ENCODE results near the gene RAPGEF4.
"Not testable (repeated sequence)": the region's sequence is repeated elsewhere in the genome, so short reads cannot be mapped to it uniquely, and the experiment has no call there.

RAPGEF4 gene

GRCh38 chr2:173092844-173093402 lies 357.3 kb downstream of the RAPGEF4 start:
- H3K4me1 ChIP-seq (ENCODE audit: insufficient read depth, low read length, poor library complexity, severe bottlenecking), result no peaks in the 10 kb centered on the region
- H3K4me2 ChIP-seq (ENCODE audit: low read depth, low read length, poor library complexity, severe bottlenecking), result no peak overlapping the region
- no peak overlapping the region for H3K9ac ChIP-seq (ENCODE audit: low read depth, low read length, poor library complexity, severe bottlenecking)
- H3K27me3 ChIP-seq (ENCODE audit: insufficient read depth, low read length, poor library complexity, severe bottlenecking), result no peaks in the 10 kb centered on the region
- no peak overlapping the region for H3K4me3 ChIP-seq (ENCODE audit: low read length, poor library complexity, severe bottlenecking)
- TF ChIP-seq CTCF (conservative IDR thresholded peaks at IDR 0.05; ENCODE audit: low read length) (no peak), EZH2phosphoT487 (IDR thresholded peaks at IDR 0.05; ENCODE audit: borderline replicate concordance) (no peak)
- H3K9me3 ChIP-seq (ENCODE audit: insufficient read depth, low read depth, low read length), result no peaks in the 10 kb centered on the region
- no peaks in the 10 kb centered on the region for H3K36me3 ChIP-seq (ENCODE audit: insufficient read depth, low read length)
- peak overlapping the region; percentile 14; the same call in 1 of the 2 replicates for H2AFZ ChIP-seq (ENCODE audit: low read length)
- no peaks in the 10 kb centered on the region for H3K9me2 ChIP-seq (replicated peaks; ENCODE audit: low read depth, low read length)
- no peaks in the 10 kb centered on the region for H3F3A ChIP-seq (ENCODE audit: low read depth)
- no peaks in the 10 kb centered on the region for H4K20me1 ChIP-seq (ENCODE audit: insufficient read depth, low read length, poor library complexity, severe bottlenecking)
- H3K79me2 ChIP-seq (ENCODE audit: insufficient read depth, low read length), result no peaks in the 10 kb centered on the region

DNA sequence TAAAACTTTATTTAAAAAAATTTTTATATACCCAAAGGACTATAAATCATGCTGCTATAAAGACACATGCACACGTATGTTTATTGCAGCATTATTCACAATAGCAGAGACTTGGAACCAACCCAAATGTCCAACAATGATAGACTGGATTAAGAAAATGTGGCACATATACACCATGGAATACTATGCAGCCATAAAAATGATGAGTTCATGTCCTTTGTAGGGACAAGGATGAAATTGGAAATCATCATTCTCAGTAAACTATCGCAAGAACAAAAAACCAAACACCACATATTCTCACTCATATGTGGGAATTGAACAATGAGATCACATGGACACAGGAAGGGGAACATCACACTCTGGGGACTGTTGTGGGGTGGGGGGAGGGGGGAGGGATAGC lies 358.0 kb downstream of the RAPGEF4 start:
- H3K9ac ChIP-seq (ENCODE audit: low read depth, low read length, poor library complexity, severe bottlenecking); H3K4me3 ChIP-seq (ENCODE audit: low read length, poor library complexity, severe bottlenecking); H3K36me3 ChIP-seq (ENCODE audit: insufficient read depth, low read length); H3K79me2 ChIP-seq (ENCODE audit: insufficient read depth, low read length); H3K9me2 ChIP-seq (replicated peaks; ENCODE audit: low read depth, low read length); H4K20me1 ChIP-seq (ENCODE audit: insufficient read depth, low read length, poor library complexity, severe bottlenecking); H3K4me1 ChIP-seq (ENCODE audit: insufficient read depth, low read length, poor library complexity, severe bottlenecking); H3K27me3 ChIP-seq (ENCODE audit: insufficient read depth, low read length, poor library complexity, severe bottlenecking); H3F3A ChIP-seq (ENCODE audit: low read depth); H2AFZ ChIP-seq (ENCODE audit: low read length); H3K4me2 ChIP-seq (ENCODE audit: low read depth, low read length, poor library complexity, severe bottlenecking); H3K9me3 ChIP-seq (ENCODE audit: insufficient read depth, low read depth, low read length): not testable (repeated sequence)

DNA sequence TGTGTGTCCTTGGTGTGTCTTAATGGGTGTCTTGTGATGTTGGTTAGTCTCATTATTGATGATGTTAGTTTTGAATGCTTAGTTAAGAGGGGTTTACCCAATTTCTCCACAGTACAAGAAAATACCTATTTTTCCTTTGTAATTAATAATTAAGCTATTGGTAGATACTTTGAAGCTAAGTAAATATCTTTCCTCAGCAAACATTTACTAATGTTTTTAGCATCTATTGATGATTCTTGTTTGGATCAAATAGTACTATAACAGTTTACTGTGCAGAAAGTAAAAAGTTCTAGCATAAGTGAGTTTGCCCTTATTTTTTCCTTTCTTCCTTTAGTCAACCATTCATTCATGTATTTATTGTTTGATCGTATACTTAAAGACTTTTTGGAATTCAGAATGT lies 359.1 kb downstream of the RAPGEF4 start:
- no peak overlapping the region for H3K4me2 ChIP-seq (ENCODE audit: low read depth, low read length, poor library complexity, severe bottlenecking)
- no peaks in the 10 kb centered on the region for H3K9me3 ChIP-seq (ENCODE audit: insufficient read depth, low read depth, low read length)
- H3K9me2 ChIP-seq (replicated peaks; ENCODE audit: low read depth, low read length), result no peaks in the 10 kb centered on the region
- H3K9ac ChIP-seq (ENCODE audit: low read depth, low read length, poor library complexity, severe bottlenecking), result no peak overlapping the region
- H3K79me2 ChIP-seq (ENCODE audit: insufficient read depth, low read length), result no peaks in the 10 kb centered on the region
- no peak overlapping the region for H3K4me3 ChIP-seq (ENCODE audit: low read length, poor library complexity, severe bottlenecking)
- H4K20me1 ChIP-seq (ENCODE audit: insufficient read depth, low read length, poor library complexity, severe bottlenecking), result no peaks in the 10 kb centered on the region
- H3F3A ChIP-seq (ENCODE audit: low read depth), result no peaks in the 10 kb centered on the region
- TF ChIP-seq CTCF (conservative IDR thresholded peaks at IDR 0.05; ENCODE audit: low read length) (no peak), EZH2phosphoT487 (IDR thresholded peaks at IDR 0.05; ENCODE audit: borderline replicate concordance) (no peak)
- no peaks in the 10 kb centered on the region for H3K4me1 ChIP-seq (ENCODE audit: insufficient read depth, low read length, poor library complexity, severe bottlenecking)
- H2AFZ ChIP-seq (ENCODE audit: low read length), result no peak overlapping the region
- H3K27me3 ChIP-seq (ENCODE audit: insufficient read depth, low read length, poor library complexity, severe bottlenecking), result no peaks in the 10 kb centered on the region
- no peaks in the 10 kb centered on the region for H3K36me3 ChIP-seq (ENCODE audit: insufficient read depth, low read length)

- Histone ChIP-seq H3K27me3 (ENCODE audit: insufficient read depth, low read length, poor library complexity, severe bottlenecking) (no peaks in the 10 kb centered on the region), H3K9me3 (ENCODE audit: insufficient read depth, low read depth, low read length) (no peaks in the 10 kb centered on the region), H3K4me1 (ENCODE audit: insufficient read depth, low read length, poor library complexity, severe bottlenecking) (no peaks in the 10 kb centered on the region), H4K20me1 (ENCODE audit: insufficient read depth, low read length, poor library complexity, severe bottlenecking) (no peaks in the 10 kb centered on the region), H3K9me2 (replicated peaks; ENCODE audit: low read depth, low read length) (no peaks in the 10 kb centered on the region), H3F3A (ENCODE audit: low read depth) (no peaks in the 10 kb centered on the region), H3K36me3 (ENCODE audit: insufficient read depth, low read length) (no peaks in the 10 kb centered on the region), H3K79me2 (ENCODE audit: insufficient read depth, low read length) (no peaks in the 10 kb centered on the region), H3K4me3 (ENCODE audit: low read length, poor library complexity, severe bottlenecking) (no peak overlapping the region), H2AFZ (ENCODE audit: low read length) (no peak overlapping the region), H3K4me2 (ENCODE audit: low read depth, low read length, poor library complexity, severe bottlenecking) (no peak overlapping the region), H3K9ac (ENCODE audit: low read depth, low read length, poor library complexity, severe bottlenecking) (no peak overlapping the region)
- no peak for TF ChIP-seq EZH2phosphoT487 (IDR thresholded peaks at IDR 0.05; ENCODE audit: borderline replicate concordance)
- TF ChIP-seq CTCF (conservative IDR thresholded peaks at IDR 0.05; ENCODE audit: low read length), result no peak
These were observed 359.7 kb downstream of the RAPGEF4 start for GRCh38 chr2:173095356-173095755.
